Astrocyte of the spinal cord (primary cell): ENCODE results near the gene TMEM129.
A peak's percentile ranks its signal among the peaks of the same experiment; 100 is the strongest.

Experiments
- DNase-seq: peaks from one replicate; pipeline ENCODE4 v3.0.0; 2011; ENCODE audit warnings: low read depth, low spot score
- H3K4me3 ChIP-seq: 2 replicates; pipeline ENCODE4 v1.5.1; 2011; ENCODE audit warnings: low read depth, mild to moderate bottlenecking, low read length, moderate library complexity
- in situ Hi-C: cut with HindIII; loops from 2 replicates; pipeline ENCODE4 v1.10.0; 2017; ENCODE audit warnings: low sequenced_read_pairs
- TF ChIP-seq, protein P1 (sequence below): IDR thresholded peaks from 2 replicates; pipeline ENCODE4 v1.5.1; 2012; ENCODE audit warnings: low read depth, mild to moderate bottlenecking, low read length, inconsistent platforms

The TMEM129 gene

DNA sequence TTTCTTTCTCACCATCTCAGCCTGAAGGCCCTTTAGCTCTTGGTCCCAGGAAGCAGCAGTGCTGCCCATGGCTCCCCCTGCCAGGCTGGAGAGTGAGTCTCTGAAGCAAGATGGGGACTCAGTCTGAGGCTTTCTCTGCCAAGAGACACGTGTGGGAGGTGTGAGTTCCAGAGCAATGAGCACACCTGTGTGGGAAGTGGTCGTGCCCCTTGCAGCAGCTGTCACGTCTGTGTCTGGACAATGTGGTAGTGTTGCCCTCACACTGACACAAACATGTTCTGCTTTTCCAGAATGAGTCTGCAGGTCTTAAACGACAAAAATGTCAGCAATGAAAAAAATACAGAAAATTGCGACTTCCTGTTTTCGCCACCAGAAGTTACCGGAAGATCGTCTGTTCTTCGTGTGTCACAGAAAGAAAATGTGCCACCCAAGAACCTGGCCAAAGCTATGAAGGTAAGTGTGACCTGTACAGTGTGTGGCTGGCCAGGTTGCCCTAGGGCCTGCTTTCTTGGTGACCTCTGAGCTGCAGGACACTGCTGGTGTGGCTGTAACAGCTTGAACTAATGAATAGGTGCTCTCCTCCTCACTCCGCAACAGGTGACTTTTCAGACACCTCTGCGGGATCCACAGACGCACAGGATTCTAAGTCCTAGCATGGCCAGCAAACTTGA lies 2.1 kb upstream of the TMEM129 start:
- TF ChIP-seq, protein P1, sequence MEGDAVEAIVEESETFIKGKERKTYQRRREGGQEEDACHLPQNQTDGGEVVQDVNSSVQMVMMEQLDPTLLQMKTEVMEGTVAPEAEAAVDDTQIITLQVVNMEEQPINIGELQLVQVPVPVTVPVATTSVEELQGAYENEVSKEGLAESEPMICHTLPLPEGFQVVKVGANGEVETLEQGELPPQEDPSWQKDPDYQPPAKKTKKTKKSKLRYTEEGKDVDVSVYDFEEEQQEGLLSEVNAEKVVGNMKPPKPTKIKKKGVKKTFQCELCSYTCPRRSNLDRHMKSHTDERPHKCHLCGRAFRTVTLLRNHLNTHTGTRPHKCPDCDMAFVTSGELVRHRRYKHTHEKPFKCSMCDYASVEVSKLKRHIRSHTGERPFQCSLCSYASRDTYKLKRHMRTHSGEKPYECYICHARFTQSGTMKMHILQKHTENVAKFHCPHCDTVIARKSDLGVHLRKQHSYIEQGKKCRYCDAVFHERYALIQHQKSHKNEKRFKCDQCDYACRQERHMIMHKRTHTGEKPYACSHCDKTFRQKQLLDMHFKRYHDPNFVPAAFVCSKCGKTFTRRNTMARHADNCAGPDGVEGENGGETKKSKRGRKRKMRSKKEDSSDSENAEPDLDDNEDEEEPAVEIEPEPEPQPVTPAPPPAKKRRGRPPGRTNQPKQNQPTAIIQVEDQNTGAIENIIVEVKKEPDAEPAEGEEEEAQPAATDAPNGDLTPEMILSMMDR, result no peak
- DNase-seq, result no peak
- in situ Hi-C loops, result no loop called here
- no peak overlapping the region for H3K4me3 ChIP-seq

DNA sequence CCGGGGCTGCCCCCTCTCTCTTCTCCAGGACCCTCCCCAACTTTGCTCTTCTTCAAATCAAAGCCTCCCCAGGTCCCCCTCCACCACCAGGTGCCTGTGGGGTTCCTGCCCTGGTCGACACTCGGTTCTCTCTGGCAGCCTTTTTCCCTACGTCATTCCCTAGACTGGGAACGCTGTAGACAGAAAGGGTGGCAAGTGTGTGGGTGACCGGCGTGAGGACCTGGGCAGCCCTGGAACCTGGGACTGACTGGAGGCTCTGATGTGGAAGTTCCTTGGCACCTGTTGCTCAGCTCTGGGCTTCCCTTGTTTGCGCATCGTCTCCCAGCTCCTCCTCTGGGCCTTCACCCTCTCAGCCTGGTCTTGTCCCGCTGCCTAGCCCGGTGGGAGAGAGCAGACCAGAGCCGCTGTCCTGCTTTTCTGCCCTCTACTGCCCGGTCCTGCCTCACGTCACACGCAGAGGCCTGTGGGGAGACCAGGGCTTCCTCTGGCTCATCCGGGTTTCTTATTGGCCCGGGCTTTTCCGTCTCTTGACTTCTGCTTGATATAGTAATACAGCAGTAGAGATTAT lies 1.5 kb upstream of the TMEM129 start:
- TF ChIP-seq, protein P1, result peak; percentile 3
- H3K4me3 ChIP-seq, result peak overlapping the region; percentile 62
- no peak for DNase-seq
- in situ Hi-C loops, result no loop called here

DNA sequence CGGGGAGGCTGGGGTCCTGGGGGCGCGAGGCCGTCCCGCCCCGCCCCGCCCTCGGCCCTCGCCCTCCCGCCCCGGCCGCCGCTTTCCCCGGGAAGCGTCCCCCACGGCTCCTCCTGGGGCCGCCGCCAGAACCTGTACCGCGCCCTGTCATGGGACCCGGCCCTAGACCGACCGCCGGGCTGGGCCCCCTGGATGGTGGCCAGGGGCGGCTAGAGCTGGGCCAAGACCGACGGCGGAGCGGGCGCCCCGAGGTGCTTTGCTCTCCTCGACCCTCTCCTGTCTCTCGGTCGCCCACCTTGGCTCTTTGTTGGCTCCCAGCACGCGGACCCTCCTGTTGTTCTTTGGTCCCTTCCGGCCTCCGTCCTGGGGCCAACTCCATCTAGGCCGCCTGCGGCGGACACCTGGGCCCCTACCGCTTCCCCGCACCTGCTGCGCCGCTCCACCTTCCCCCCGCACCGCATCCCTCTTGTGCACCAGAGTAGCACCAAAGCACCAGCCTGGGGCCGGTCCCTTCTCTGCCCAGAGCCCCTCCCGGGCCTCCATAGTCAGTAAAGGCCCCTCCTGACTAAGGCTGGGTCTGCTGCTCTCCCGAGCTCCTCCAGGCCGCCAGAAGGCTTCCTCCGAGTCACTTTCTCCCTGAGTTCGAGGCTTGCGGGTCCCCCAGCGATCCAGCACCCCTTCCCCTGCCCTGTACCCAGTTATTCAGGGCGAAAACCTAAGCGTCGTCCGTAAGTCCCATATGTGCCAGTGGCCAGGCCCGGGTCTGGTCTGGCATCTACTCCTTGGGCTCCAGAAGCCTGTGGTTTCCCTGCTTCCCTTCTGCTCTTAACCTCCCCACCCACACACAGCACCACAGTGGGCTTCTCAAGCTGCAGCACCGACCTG lies 785 bp upstream of the TMEM129 start:
- H3K4me3 ChIP-seq, result peak overlapping the region; percentile 62
- in situ Hi-C loops, result no loop called here
- TF ChIP-seq, protein P1, result no peak
- no peak for DNase-seq

DNA sequence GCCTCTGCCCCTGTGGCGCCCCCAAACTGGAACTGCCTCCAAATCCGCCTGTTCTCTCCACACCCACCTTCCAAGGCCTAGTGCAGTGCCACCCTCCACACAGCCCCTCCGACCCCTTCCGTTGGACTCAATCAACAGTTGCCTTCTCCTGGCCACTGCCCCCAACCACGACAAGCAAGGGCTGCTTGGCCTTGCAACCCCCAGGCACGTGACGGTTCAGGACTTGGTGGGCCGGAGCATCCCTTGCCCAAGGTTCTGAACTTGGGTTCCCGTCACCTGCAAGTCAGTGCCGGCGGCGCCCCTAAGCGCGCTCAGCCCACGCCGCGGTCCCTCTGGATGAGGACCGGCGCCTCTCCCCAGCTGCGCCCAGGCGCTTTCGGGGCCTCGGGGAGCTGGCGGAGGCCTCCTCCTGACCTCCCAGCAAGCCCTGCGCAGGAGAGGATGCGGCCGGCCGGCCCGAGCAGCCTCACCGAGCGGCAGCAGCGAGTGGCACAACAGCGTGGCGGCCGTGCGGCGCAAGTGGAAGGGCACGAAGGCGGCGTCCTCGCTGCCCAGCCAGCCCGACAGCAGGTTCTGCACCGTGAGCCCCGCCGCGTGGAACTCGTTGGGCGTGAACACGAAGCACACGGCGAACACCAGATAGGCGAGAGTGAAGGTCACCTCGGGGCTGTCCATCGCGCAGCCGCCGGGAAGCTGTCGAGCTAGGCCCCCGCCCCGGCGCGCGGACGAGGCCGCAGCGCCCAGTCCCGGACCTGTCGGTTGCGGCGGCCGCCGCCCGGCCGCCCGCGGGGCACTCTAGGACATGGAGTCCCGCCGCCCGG lies 750 bp downstream of the TMEM129 start:
- H3K4me3 ChIP-seq, result peak overlapping the region; percentile 58
- in situ Hi-C loops, result no loop called here
- TF ChIP-seq, protein P1, result no peak
- peak; percentile 30 for DNase-seq

DNA sequence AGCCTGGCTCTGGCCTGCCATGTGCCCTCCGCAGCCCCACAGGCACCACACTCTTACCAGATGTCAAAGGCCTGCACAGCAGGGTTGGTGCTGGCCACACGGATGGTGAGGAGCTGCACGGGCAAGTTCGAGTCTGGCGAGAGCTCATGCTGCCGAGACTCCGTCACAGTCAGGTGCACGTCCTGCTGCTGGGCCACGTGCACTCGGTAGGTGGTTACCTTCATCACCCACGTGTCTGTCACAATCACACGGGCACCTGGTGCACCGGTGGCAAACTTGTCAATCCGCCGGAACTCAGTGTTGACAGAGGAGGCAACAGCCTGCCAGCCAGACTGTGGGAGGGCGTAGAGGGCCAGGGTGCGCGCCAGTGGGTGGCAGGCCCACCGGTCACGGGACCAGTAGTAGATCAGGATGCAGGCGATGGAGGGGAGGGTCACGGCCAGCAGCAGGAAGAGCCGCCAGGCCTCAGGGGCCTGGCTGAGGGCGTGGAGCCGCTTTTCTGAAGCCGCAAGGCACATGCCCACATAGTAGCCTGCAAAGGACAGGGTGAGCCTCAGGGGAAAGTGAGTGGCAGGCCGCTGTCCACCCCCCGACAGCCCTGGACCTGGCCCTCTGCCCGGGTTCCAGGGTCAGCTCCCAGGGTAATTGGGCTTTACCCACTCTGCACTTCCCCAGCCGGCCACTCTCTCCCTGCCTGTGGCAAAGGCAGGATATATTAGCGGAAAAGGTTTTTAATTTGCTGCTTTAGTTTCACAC lies 2.9 kb downstream of the TMEM129 start:
- TF ChIP-seq, protein P1, result no peak
- no peak for DNase-seq
- in situ Hi-C loops, result no loop called here
- no peak overlapping the region for H3K4me3 ChIP-seq
